ENCODE results near the gene GPATCH2. TPM values are rescaled to one million over a fixed set of nuclear protein-coding genes. Genes with fewer than 3 reads are reported as not detected.

The GPATCH2 gene
- total RNA-seq, 2 experiments from 2014 or later = 9.2 to 9.6 TPM

DNA sequence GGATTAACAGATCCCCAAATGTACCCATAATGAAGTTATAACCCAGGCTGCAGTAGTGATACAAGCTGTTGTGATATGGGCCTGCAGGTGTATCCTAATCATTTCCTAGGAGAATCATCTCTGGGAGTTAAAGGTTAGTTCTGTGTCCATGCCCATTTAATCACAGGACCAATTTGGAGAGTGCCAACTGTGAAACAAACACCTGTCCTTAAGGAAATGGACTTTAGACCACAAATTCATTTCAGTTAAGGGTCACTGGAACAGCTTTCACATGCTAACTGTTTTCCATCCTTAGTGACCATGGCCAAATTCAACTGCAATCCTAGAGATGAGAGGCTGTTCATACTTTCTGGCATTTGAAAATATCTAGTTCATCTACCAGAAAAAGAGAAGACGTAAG is 160.9 kb downstream of the GPATCH2 start:
- Histone ChIP-seq H3K9me3 (ENCODE audit: control insufficient read depth in 1 of 2, insufficient read depth in 1 of 2, low read length in 2 of 2) (peaks cover 4% of the 10 kb centered on the region in 2 experiments), H3K4me3 (ENCODE audit: low read length) (no peak overlapping the region), H3K4me1 (ENCODE audit: insufficient read depth, low read length) (no peaks in the 10 kb centered on the region), H3K36me3 (ENCODE audit: insufficient read depth, low read length) (no peaks in the 10 kb centered on the region), H3K27me3 (ENCODE audit: control insufficient read depth in 1 of 2, insufficient read depth in 2 of 2, low read length in 2 of 2) (no peaks in the 10 kb centered on the region), H3K27ac (ENCODE audit: low read depth in 1 of 2, low read length in 2 of 2) (no peak overlapping the region)
- no peak overlapping the region for H3K4me3 Mint-ChIP-seq
- H3K4me1 Mint-ChIP-seq (ENCODE audit: low read depth) = no peaks in the 10 kb centered on the region
- no peak for TF ChIP-seq CTCF (IDR thresholded peaks at IDR 0.05)
- H3K36me3 Mint-ChIP-seq (ENCODE audit: low read depth) = peaks cover 24% of the 10 kb centered on the region
- CTCF ChIA-PET = no interaction called here
- H3K27ac Mint-ChIP-seq = no peak overlapping the region
- ATAC-seq (ENCODE audit: poor library complexity) = no peak
- H3K9me3 Mint-ChIP-seq = peaks cover 4% of the 10 kb centered on the region
- no peaks in the 10 kb centered on the region for H3K27me3 Mint-ChIP-seq
- intact Hi-C loops (cut with DNase I, micrococcal nuclease) = no loop called here
- no peak for DNase-seq
- POLR2A ChIA-PET = no interaction called here

- DNase-seq (no peak), ATAC-seq (ENCODE audit: poor library complexity) (no peak)
- no peak for TF ChIP-seq CTCF (IDR thresholded peaks at IDR 0.05)
- no peak overlapping the region for H3K4me3 Mint-ChIP-seq
- no peaks in the 10 kb centered on the region for H3K27me3 Mint-ChIP-seq
- Histone ChIP-seq H3K4me1 (ENCODE audit: insufficient read depth, low read length) (no peaks in the 10 kb centered on the region), H3K27me3 (ENCODE audit: control insufficient read depth in 1 of 2, insufficient read depth in 2 of 2, low read length in 2 of 2) (no peaks in the 10 kb centered on the region), H3K4me3 (ENCODE audit: low read length) (no peak overlapping the region), H3K36me3 (ENCODE audit: insufficient read depth, low read length) (no peaks in the 10 kb centered on the region), H3K9me3 (ENCODE audit: control insufficient read depth in 1 of 2, insufficient read depth in 1 of 2, low read length in 2 of 2) (peaks cover 4% of the 10 kb centered on the region in 2 experiments), H3K27ac (ENCODE audit: low read depth in 1 of 2, low read length in 2 of 2) (no peak overlapping the region)
- H3K4me1 Mint-ChIP-seq (ENCODE audit: low read depth) = no peaks in the 10 kb centered on the region
- peaks cover 7% of the 10 kb centered on the region for H3K9me3 Mint-ChIP-seq
- intact Hi-C loops (cut with DNase I, micrococcal nuclease) = no loop called here
- POLR2A ChIA-PET = no interaction called here
- H3K36me3 Mint-ChIP-seq (ENCODE audit: low read depth) = peaks cover 36% of the 10 kb centered on the region
- H3K27ac Mint-ChIP-seq = no peak overlapping the region
- CTCF ChIA-PET = no interaction called here
These were observed 165.8 kb downstream of the GPATCH2 start for GRCh38 chr1:217465102-217465501.

GRCh38 chr1:217462666-217463065 is 168.2 kb downstream of the GPATCH2 start:
- peaks cover 4% of the 10 kb centered on the region in 2 experiments for H3K9me3 ChIP-seq (ENCODE audit: control insufficient read depth in 1 of 2, insufficient read depth in 1 of 2, low read length in 2 of 2)
- Mint-ChIP-seq H3K9me3 (peaks cover 5% of the 10 kb centered on the region), H3K27ac (no peak overlapping the region), H3K4me3 (no peak overlapping the region), H3K36me3 (ENCODE audit: low read depth) (peaks cover 30% of the 10 kb centered on the region), H3K4me1 (ENCODE audit: low read depth) (no peaks in the 10 kb centered on the region), H3K27me3 (no peaks in the 10 kb centered on the region)
- H3K27me3 ChIP-seq (ENCODE audit: control insufficient read depth in 1 of 2, insufficient read depth in 2 of 2, low read length in 2 of 2) = no peaks in the 10 kb centered on the region
- no peak for TF ChIP-seq CTCF (IDR thresholded peaks at IDR 0.05)
- ATAC-seq (ENCODE audit: poor library complexity) (no peak), DNase-seq (no peak)
- ChIA-PET CTCF (no interaction called here), POLR2A (no interaction called here)
- no peaks in the 10 kb centered on the region for H3K4me1 ChIP-seq (ENCODE audit: insufficient read depth, low read length)
- H3K27ac ChIP-seq (ENCODE audit: low read depth in 1 of 2, low read length in 2 of 2) = no peak overlapping the region
- no peaks in the 10 kb centered on the region for H3K36me3 ChIP-seq (ENCODE audit: insufficient read depth, low read length)
- intact Hi-C loops (cut with DNase I, micrococcal nuclease) = no loop called here
- no peak overlapping the region for H3K4me3 ChIP-seq (ENCODE audit: low read length)
